Sciatic nerve (tissue), 2 donors: ENCODE results near the gene TSPAN4. TPM values are rescaled to one million over a fixed set of nuclear protein-coding genes. Genes with fewer than 3 reads are reported as not detected.

Experiments used
- ATAC-seq: fragments of 200-7000 bp; cut with Tn5 transposase; one replicate; pipeline ENCODE4 v1.9.1; 2020; ENCODE audit warnings: mild to moderate bottlenecking, moderate library complexity
- DNase-seq: peaks from one replicate; pipeline ENCODE4 v3.0.0-alpha.2; 2020; ENCODE audit warnings: low spot score
- intact Hi-C: fragments of 100-400 bp; cut with DNase I; formaldehyde crosslinking; loops from one replicate; pipeline ENCODE4 v1.14.2; 2022
- total RNA-seq: library from RNA; stranded (reverse); fragmentation: NEBNext Ultra II Directional; extraction: Animal tissue kit (Norgen Biotek cat#: 25700); gene quantifications from one replicate; pipeline ENCODE4 v1.2.1, GENCODE V29; 2021
- donor health status: DM: no; HTN: no; CAD: no.
- donor health status: DM: no; HTN: no; CAD: no.

TSPAN4 gene, protein sequence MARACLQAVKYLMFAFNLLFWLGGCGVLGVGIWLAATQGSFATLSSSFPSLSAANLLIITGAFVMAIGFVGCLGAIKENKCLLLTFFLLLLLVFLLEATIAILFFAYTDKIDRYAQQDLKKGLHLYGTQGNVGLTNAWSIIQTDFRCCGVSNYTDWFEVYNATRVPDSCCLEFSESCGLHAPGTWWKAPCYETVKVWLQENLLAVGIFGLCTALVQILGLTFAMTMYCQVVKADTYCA
- 118 TPM for total RNA-seq

- intact Hi-C loops: no loop called here
- peak; percentile 95 for DNase-seq
- no peak for ATAC-seq
These were observed at the start of gene TSPAN4, which contains the start of gene POLR2L for GRCh38 chr11:842370-843002. TSPAN4 (plus strand) TSS chr11:842852; CDS start chr11:850305, 7,453 bp downstream. POLR2L (minus strand) TSS chr11:842529; CDS start chr11:842508, 21 bp downstream.

GRCh38 chr11:792873-793272 is 49.8 kb upstream of the TSPAN4 start:
- intact Hi-C loops: loop anchor here (10.0 kb wide), 1 partner anchor 128 kb away; no protein-coding TSS in a partner anchor
- ATAC-seq (no peak), DNase-seq (no peak)

- ATAC-seq (no peak), DNase-seq (no peak)
- intact Hi-C loops: loop anchor here (10.0 kb wide), 1 partner anchor 129 kb away; no protein-coding TSS in a partner anchor
These were observed 49.1 kb upstream of the TSPAN4 start for GRCh38 chr11:793556-793955.

DNA sequence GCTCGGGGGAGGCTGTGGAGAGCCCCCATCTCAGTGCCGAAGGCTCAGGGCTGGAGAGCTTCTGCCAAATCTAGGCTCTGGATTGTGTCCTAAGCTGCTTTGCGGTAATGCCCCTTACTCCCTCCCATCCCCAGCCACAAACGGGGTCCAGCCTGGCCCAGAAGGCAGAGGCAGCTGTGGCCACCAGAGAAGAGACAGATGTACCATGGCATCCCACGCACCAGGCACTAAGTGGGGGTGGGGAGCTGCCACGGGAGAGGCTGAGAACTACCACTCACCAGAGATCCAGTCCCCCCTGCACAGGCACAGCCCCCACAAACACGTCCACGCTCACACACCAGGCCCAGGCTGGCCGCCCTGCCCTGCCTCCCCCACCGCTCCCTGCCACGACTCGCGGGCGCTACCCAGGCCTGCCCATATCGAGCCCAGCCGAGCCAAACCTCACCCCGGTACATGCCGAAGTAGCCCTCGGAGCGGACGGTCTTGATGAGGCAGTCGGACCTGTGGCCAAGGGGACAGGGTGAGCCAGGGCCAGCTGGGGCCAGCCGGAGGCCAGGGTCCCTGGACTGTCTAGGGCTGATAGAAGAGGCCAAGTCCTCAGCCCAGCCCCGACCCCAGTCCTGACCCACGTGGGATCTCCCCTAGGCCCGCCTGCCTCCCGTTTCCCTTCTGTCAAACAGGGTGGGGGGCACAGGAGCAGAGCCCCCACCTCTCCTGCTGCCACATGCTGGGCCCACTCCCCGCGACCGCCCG is 48.5 kb upstream of the TSPAN4 start:
- intact Hi-C loops: loop anchor here (10.0 kb wide), 1 partner anchor 129 kb away; no protein-coding TSS in a partner anchor
- no peak for ATAC-seq
- no peak for DNase-seq

GRCh38 chr11:794766-795633 is 47.7 kb upstream of the TSPAN4 start:
- ATAC-seq: no peak
- intact Hi-C loops: loop anchor here (10.0 kb wide), 1 partner anchor 130 kb away; no protein-coding TSS in a partner anchor

GRCh38 chr11:795634-796564 is 46.8 kb upstream of the TSPAN4 start:
- ATAC-seq: peak; percentile 76
- intact Hi-C loops: loop anchor here (10.0 kb wide), 1 partner anchor 131 kb away; no protein-coding TSS in a partner anchor
- DNase-seq: peak; percentile 82

More at GRCh38 chr11:794766-795633, 47.7 kb upstream of the TSPAN4 start:
- no peak for DNase-seq

- intact Hi-C loops: loop anchor here (10.0 kb wide), 1 partner anchor 132 kb away; no protein-coding TSS in a partner anchor
- ATAC-seq (peak; percentile 0), DNase-seq (no peak)
These were observed 45.9 kb upstream of the TSPAN4 start for GRCh38 chr11:796565-797295.

- ATAC-seq (peak; percentile 78), DNase-seq (peak; percentile 83)
- intact Hi-C loops: loop anchor here (10.0 kb wide), 1 partner anchor 133 kb away; no protein-coding TSS in a partner anchor
These were observed 45.2 kb upstream of the TSPAN4 start for GRCh38 chr11:797296-798092.

GRCh38 chr11:798093-798713 is 44.4 kb upstream of the TSPAN4 start, which contains the start of gene SLC25A22:
SLC25A22 (minus strand) TSS chr11:798281; CDS start chr11:795006, 3,275 bp downstream.
- DNase-seq (peak; percentile 86), ATAC-seq (peak; percentile 37)
- intact Hi-C loops: loop anchor here (10.0 kb wide), 1 partner anchor 133 kb away; no protein-coding TSS in a partner anchor

GRCh38 chr11:799641-800316 is 42.9 kb upstream of the TSPAN4 start:
- intact Hi-C loops: loop anchor here (10.0 kb wide), 1 partner anchor 135 kb away; no protein-coding TSS in a partner anchor
- ATAC-seq: no peak
- no peak for DNase-seq

- intact Hi-C loops: no loop called here
- ATAC-seq: no peak
These were observed 42.2 kb upstream of the TSPAN4 start for GRCh38 chr11:800473-800872.

GRCh38 chr11:801097-801780 is 41.4 kb upstream of the TSPAN4 start:
- ATAC-seq: no peak
- intact Hi-C loops: no loop called here
- DNase-seq: no peak

More at GRCh38 chr11:800473-800872, 42.2 kb upstream of the TSPAN4 start:
- DNase-seq: no peak

DNA sequence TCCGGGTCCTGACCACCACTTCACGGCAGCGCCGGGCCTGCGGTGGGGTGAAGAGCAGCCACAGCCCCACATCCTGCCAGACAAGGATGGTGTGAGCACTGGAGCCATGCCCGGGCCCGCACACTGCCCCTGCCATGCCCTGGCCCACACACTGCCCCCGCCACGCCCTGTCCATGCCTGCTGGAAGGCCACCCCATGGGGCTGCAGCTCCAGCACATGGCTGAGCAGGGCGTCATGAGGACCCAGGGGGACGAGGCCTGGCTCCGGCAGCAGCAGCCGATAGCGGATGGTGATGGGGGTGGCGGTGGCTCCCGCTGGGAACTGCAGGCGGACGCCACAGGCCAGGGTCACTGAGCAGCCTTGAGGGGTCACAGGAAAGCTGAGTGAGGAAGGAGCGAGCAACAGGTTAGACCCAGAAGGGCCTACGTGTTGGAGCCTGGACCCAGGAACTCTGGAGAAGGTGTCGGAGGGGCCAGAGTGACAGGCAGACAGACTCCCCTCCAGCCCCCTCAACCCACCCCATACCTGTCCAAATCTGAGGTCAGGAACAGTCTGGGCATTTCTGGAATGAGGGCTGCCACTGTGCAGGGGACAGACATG is 40.5 kb upstream of the TSPAN4 start:
- intact Hi-C loops: no loop called here
- no peak for ATAC-seq

More for the DNA sequence above, 40.5 kb upstream of the TSPAN4 start:
- DNase-seq: no peak
